ENCODE results near the gene NENF.

Gene NENF

DNA sequence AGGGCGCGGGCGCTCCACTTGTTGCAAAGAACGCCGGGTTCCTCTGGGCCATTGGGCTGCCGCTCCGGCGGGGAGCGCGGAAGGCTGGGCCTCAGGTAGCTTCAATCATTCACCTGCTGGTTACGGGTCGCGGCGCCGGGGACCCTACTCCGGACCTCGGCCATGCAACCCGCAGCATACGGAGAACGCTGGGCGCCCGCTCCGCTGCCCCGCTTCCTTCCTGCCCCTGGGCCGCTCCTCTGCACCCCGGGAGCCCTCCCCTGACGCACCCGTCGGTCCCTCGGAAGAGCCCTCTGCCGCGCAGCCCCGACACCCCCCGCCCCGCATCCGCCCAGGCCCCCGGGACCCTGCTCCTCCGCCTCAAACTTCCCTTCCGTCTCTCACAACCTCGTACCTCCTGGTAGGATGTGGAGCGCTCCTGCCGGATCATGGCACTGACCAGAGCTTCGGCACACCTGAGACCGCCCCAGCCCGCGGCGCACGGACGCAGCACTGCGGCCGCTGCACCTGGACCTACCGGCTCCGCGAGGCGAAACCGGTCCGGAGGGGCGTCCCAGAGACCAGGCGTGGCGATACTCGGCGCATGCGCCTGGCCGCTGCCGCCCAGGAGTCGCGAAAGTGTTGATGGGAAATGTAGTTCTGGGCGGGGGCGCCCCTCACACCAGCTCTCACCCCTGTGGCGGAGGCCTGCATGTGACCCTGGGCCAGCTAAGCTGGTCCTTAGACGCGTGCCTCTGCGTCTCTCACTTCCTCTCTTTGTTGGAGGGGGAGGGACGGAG, 18.2 kb upstream of the NENF start, which contains the start of gene PACC1:
TSS of gene PACC1 (minus strand) at position 559 of the 779 bp plus-strand sequence. CDS start at position 430, 129 bp downstream.
- peak within 1 kb of the TSS; percentile 82 for H3K4me3 ChIP-seq (ENCODE audit: low read depth, low read length)
- TF ChIP-seq, protein P1, sequence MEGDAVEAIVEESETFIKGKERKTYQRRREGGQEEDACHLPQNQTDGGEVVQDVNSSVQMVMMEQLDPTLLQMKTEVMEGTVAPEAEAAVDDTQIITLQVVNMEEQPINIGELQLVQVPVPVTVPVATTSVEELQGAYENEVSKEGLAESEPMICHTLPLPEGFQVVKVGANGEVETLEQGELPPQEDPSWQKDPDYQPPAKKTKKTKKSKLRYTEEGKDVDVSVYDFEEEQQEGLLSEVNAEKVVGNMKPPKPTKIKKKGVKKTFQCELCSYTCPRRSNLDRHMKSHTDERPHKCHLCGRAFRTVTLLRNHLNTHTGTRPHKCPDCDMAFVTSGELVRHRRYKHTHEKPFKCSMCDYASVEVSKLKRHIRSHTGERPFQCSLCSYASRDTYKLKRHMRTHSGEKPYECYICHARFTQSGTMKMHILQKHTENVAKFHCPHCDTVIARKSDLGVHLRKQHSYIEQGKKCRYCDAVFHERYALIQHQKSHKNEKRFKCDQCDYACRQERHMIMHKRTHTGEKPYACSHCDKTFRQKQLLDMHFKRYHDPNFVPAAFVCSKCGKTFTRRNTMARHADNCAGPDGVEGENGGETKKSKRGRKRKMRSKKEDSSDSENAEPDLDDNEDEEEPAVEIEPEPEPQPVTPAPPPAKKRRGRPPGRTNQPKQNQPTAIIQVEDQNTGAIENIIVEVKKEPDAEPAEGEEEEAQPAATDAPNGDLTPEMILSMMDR (IDR thresholded peaks at IDR 0.05; ENCODE audit: low read depth, low read length), result no peak
- DNase-seq (ENCODE audit: low read depth, low spot score), result peak; percentile 76
- in situ Hi-C loops (cut with HindIII; ENCODE audit: low sequenced_read_pairs), result no loop called here

DNA sequence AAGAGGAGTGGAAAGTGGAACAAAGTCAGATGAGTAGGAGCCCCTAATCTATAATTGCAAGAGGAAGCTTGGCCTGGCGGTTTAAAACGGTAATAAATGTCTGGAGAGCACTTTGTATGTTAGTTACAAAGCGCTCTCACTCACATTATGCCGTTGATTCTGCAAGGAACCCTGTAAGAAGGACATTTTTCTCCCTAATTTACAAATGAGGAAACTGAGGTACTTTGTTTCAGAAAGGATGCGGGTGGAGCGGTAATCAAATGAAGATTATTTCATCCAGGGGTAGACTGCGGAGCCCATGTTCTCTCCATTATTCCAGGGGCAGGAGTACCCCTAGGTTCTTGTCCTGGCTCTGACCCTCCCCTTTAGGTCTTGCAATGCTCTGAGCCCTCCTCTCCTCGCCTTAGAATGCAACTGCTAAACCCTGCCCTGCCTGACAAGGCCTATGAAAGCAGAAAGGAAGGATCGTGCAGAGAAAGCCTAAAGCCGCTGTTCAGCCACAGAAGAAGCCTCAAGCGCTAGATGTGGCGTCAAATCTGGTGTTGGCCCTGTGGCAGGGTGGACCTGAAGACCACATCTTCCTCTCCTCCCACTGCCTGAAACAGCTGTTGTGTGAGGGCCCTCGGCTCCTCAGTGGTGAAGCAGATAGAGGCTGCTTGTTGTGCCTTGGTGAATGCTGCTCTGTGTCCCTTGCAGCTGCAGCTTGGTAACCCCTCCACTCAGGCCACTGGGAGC, 17.4 kb upstream of the NENF start:
- DNase-seq (ENCODE audit: low read depth, low spot score), result no peak

DNA sequence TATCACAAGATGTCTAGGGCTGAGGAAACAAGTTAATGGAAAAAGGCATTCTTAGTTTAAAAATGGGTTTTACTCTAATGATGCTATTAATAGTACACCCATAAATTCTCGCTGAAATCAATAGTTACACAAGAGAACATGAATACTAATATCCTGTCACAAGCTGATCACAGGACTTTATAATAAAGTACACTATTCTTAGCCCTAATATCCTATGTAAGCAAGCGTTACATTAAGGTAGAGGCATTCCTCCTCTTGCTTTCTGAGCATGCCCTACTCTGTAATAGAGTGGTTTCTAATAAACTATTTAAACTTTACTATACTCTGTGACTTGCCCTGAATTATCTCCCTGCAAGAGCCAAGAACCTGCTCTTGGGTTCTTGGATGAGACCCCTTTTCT, 11.6 kb upstream of the NENF start:
- in situ Hi-C loops (cut with HindIII; ENCODE audit: low sequenced_read_pairs), result no loop called here
- TF ChIP-seq, protein P1 (IDR thresholded peaks at IDR 0.05; ENCODE audit: low read depth, low read length), result no peak
- H3K4me3 ChIP-seq (ENCODE audit: low read depth, low read length), result no peak overlapping the region
- no peak for DNase-seq (ENCODE audit: low read depth, low spot score)

More for the DNA sequence above, 17.4 kb upstream of the NENF start:
- TF ChIP-seq, protein P1 (IDR thresholded peaks at IDR 0.05; ENCODE audit: low read depth, low read length), result no peak
- in situ Hi-C loops (cut with HindIII; ENCODE audit: low sequenced_read_pairs), result no loop called here
- peak overlapping the region; percentile 82 for H3K4me3 ChIP-seq (ENCODE audit: low read depth, low read length)

DNA sequence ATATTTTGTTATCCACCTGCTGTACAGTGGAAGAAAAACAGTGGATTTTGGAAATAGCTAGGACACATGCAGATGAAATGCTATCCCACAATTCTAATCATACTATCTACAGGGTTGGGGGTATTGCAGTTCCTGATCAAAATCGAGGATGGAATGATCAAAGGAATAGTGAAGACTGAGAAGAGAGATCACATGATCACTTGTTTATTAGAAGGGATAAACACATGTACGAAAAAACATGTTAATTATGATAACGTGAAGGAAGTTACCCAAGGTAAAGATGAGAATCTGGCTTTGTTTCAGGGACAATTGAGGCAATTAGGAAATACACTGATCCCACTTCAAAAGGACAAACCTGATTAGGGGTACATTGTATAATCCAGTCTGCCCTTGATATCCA, 8.8 kb upstream of the NENF start:
- TF ChIP-seq, protein P1 (IDR thresholded peaks at IDR 0.05; ENCODE audit: low read depth, low read length), result no peak
- in situ Hi-C loops (cut with HindIII; ENCODE audit: low sequenced_read_pairs), result no loop called here
- DNase-seq (ENCODE audit: low read depth, low spot score), result no peak

DNA sequence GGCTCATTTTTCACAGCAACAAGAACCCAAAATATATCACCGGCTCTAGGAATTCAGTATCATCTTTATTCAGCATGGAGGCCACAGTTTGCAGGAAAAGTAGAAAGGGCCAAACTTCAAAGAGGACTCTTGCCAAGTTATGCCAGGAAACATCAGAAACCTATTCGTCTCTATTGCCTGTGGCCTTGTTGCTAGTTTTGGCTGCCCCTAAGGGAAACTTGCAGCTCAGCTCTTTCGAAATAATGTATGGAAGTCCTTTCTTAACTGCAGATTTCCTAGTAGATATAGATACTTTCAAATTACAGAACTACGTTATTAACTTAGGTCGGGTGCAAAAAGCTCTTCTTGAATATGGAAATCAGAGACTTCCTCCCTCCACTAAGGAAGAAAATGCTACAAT, 4.2 kb upstream of the NENF start:
- H3K4me3 ChIP-seq (ENCODE audit: low read depth, low read length), result no peak overlapping the region
- TF ChIP-seq, protein P1 (IDR thresholded peaks at IDR 0.05; ENCODE audit: low read depth, low read length), result no peak
- no peak for DNase-seq (ENCODE audit: low read depth, low spot score)
- in situ Hi-C loops (cut with HindIII; ENCODE audit: low sequenced_read_pairs), result no loop called here

More for the DNA sequence above, 8.8 kb upstream of the NENF start:
- H3K4me3 ChIP-seq (ENCODE audit: low read depth, low read length), result no peak overlapping the region

DNA sequence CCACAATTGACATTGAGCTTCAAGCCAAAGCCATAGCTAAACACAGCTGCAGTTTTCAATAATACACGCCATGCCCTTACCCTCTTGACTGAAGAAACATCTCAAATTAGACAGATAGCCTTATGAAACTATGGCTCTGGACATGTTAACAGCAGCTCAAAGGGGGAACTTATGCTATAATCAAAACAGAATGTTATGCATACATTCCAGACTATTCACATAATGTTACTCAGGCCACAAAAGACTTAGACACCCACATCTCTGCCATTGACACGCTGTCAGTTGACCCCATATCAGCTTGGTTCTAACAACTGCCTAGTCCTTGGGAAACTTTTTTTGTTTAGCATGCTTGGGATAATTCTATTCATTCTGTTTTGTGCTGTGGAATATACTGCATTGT, 2.3 kb upstream of the NENF start:
- H3K4me3 ChIP-seq (ENCODE audit: low read depth, low read length), result no peak overlapping the region
- in situ Hi-C loops (cut with HindIII; ENCODE audit: low sequenced_read_pairs), result no loop called here
- no peak for DNase-seq (ENCODE audit: low read depth, low spot score)
- TF ChIP-seq, protein P1 (IDR thresholded peaks at IDR 0.05; ENCODE audit: low read depth, low read length), result no peak
